ENCODE data around the gene PARM1.
A peak's percentile ranks its signal among the peaks of the same experiment; 100 is the strongest.

The PARM1 gene

DNA sequence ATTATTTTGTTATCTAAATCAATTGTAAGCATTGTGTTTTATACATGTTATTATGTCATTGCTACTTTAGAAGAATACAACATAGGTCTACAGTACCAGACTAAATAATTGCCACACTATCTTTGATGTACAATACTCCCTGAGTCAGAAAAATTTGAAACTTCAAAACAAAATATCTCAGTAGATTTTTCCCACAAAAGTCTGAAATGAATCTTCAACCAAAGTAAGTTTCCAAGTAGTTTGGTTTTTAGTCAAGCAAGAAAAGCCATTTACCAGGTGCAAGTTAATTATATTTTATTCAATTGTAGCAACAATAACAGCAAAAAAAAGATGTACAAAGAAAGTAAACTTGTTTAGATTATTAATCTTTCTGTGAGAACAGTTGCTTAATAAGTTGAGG is 11.4 kb upstream of the PARM1 start:
- no peak overlapping the region for H3K4me3 ChIP-seq (ENCODE audit: low read depth, low read length)
- in situ Hi-C loops (cut with HindIII; ENCODE audit: low sequenced_read_pairs) = no loop called here
- no peak for DNase-seq (ENCODE audit: low read depth)
- TF ChIP-seq, protein P1, sequence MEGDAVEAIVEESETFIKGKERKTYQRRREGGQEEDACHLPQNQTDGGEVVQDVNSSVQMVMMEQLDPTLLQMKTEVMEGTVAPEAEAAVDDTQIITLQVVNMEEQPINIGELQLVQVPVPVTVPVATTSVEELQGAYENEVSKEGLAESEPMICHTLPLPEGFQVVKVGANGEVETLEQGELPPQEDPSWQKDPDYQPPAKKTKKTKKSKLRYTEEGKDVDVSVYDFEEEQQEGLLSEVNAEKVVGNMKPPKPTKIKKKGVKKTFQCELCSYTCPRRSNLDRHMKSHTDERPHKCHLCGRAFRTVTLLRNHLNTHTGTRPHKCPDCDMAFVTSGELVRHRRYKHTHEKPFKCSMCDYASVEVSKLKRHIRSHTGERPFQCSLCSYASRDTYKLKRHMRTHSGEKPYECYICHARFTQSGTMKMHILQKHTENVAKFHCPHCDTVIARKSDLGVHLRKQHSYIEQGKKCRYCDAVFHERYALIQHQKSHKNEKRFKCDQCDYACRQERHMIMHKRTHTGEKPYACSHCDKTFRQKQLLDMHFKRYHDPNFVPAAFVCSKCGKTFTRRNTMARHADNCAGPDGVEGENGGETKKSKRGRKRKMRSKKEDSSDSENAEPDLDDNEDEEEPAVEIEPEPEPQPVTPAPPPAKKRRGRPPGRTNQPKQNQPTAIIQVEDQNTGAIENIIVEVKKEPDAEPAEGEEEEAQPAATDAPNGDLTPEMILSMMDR (IDR thresholded peaks at IDR 0.05; ENCODE audit: low read depth, low read length, missing control alignments) = no peak

DNA sequence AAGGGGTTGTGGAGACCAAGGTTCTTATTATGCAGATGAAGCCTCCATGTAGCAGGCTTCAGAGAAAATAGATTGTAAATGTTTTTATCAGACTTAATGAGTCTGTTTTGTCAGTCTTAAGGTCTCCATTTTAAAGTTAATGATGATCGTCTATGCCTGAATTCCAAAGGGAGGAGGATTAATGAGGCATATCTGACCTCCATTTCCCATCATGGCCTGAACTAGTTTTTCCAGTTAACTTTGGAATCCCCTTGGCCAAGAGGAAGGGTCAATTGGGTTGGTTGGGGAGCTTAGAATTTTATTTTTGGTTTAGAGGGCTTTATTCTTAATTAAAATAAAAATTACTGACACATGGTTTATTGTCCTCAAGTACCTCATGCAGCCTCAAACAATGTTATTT is 6.9 kb upstream of the PARM1 start:
- in situ Hi-C loops (cut with HindIII; ENCODE audit: low sequenced_read_pairs) = no loop called here
- TF ChIP-seq, protein P1 (IDR thresholded peaks at IDR 0.05; ENCODE audit: low read depth, low read length, missing control alignments) = no peak
- no peak for DNase-seq (ENCODE audit: low read depth)
- no peak overlapping the region for H3K4me3 ChIP-seq (ENCODE audit: low read depth, low read length)

DNA sequence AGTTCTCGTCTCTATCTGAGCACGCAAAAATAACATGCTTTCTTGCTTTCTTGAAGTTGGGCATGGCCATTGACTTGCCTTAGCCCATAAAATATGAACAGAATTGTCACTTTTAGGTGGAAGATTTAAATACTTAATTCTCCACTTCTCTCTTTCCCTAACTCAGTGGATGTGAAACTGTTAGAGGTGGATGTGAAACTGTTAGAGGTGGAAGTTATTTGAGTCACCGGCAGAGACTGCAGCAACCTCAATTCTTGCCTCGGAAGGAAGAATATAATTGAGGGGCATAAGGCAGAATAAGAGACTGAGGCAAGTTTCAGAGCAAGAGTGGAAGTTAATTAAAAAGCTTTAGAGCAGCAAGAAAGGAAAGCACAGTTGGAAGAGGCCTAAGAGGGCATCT is 2.8 kb upstream of the PARM1 start:
- no peak for DNase-seq (ENCODE audit: low read depth)
- H3K4me3 ChIP-seq (ENCODE audit: low read depth, low read length) = no peak overlapping the region
- TF ChIP-seq, protein P1 (IDR thresholded peaks at IDR 0.05; ENCODE audit: low read depth, low read length, missing control alignments) = no peak
- in situ Hi-C loops (cut with HindIII; ENCODE audit: low sequenced_read_pairs) = no loop called here

DNA sequence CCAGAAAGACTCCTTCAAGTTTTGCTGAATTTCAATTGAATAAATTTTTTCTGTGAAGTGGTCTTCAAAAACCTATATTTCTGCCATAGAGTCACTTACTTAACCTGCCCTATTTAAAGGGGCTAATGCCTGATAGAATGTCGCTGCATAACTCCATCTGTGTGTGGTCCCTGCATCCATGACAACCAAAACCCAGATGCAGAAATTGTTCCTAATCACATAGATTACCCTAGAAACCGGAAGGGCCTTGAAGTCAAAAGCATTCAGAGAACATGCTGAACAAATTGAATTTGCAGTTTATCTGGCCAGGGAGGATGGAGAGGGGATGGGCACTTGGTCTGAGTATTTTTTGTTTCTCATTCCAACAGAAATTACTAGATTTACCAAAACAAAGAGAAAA is 1.5 kb upstream of the PARM1 start:
- H3K4me3 ChIP-seq (ENCODE audit: low read depth, low read length) = no peak overlapping the region
- TF ChIP-seq, protein P1 (IDR thresholded peaks at IDR 0.05; ENCODE audit: low read depth, low read length, missing control alignments) = no peak
- in situ Hi-C loops (cut with HindIII; ENCODE audit: low sequenced_read_pairs) = no loop called here
- no peak for DNase-seq (ENCODE audit: low read depth)

DNA sequence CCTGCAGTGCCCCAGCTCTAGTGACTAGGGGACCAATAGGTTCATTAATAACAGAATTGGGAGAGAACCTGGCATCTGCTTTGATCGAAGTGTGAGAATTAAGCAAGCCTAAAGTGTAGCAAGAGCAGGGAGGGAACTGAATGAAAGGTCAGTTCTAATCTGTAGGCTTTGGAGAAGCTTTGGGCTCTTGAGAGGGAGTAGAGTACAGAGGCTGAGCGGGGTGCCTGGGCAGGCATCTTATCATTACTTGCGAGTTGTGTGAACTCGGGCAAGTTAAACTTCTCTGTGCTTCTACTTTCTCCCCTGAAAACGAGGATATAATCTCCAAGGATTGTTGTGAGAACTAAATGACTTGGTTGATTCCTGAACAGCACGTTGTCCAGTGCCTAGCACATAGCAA is 906 bp upstream of the PARM1 start:
- no peak for DNase-seq (ENCODE audit: low read depth)
- TF ChIP-seq, protein P1 (IDR thresholded peaks at IDR 0.05; ENCODE audit: low read depth, low read length, missing control alignments) = no peak
- in situ Hi-C loops (cut with HindIII; ENCODE audit: low sequenced_read_pairs) = no loop called here
- no peak overlapping the region for H3K4me3 ChIP-seq (ENCODE audit: low read depth, low read length)

DNA sequence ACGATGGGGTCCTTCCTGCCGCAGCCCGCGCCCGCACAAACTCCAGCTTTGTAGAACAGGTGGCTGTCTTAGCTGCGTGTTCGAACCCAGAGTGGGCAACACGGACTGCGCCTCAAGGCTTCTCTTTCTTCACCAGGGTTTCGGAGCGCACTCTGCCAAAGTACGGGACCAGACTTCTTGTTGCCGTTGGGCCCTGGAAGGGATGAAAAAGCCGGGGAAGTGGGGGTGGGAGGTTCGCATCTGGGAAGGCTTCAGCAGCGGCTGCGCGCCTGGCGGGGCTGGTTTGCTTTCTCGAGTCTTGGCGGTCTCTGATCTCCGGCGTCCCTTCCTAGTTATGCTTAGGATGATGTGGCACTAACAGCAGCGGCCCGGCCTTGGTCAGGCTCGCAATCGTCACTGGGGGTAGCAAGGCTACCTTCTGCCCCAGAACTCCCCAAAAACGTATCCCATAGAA is 673 bp downstream of the PARM1 start:
- TF ChIP-seq, protein P1 (IDR thresholded peaks at IDR 0.05; ENCODE audit: low read depth, low read length, missing control alignments) = no peak
- no peak for DNase-seq (ENCODE audit: low read depth)
- in situ Hi-C loops (cut with HindIII; ENCODE audit: low sequenced_read_pairs) = no loop called here
- H3K4me3 ChIP-seq (ENCODE audit: low read depth, low read length) = peak overlapping the region; percentile 46

Measured in astrocyte of the cerebellum (primary cell).